Cardiac atrium fibroblast (primary cell): ENCODE results near the gene NT5C. TPM values are rescaled to one million over a fixed set of nuclear protein-coding genes. Genes with fewer than 3 reads are reported as not detected.

Source experiments
- total RNA-seq: library from RNA; depleted of rRNA; stranded (reverse); fragments of >200 nt; gene quantifications from 2 replicates; pipeline ENCODE4 v1.2.3, GENCODE V29; 2015

The NT5C gene
- 70.3 and 89.7 TPM in 2 replicates for total RNA-seq

GRCh38 chr17:75131278-75132017 is at the start of gene NT5C:
Gene NT5C, minus strand, starts transcription at chr17:75131742. Its CDS starts 35 bp downstream, at chr17:75131707.

GRCh38 chr17:75154195-75155106 is 22.9 kb upstream of the NT5C start, which contains the start of gene JPT1:
Gene JPT1, minus strand, starts transcription at chr17:75154512. Its CDS starts 115 bp downstream, at chr17:75154397.

GRCh38 chr17:75109407-75110233 is 21.9 kb downstream of the NT5C start, which contains the start of gene ARMC7:
Gene ARMC7, plus strand, starts transcription at chr17:75109969. Its CDS starts 320 bp downstream, at chr17:75110289.

GRCh38 chr17:75087558-75088453 is 43.7 kb downstream of the NT5C start, which contains the start of gene SLC16A5:
Gene SLC16A5, plus strand, starts transcription at chr17:75087954. Its CDS starts 5,683 bp downstream, at chr17:75093637.

Other genes starting within 250 kb of the NT5C start
- not detected in 2 replicates for gene FADS6, start 238.1 kb downstream of the NT5C start, total RNA-seq
- not detected in 2 replicates for gene USH1G, start 208.5 kb downstream of the NT5C start, total RNA-seq
- gene OTOP2, start 207.5 kb downstream of the NT5C start, total RNA-seq = not detected in 2 replicates
- gene OTOP3, start 195.8 kb downstream of the NT5C start, total RNA-seq = not detected in 2 replicates
- 0.18 and 0.81 TPM in 2 replicates for gene HID1, start 159.0 kb downstream of the NT5C start, total RNA-seq
- 23.6 and 24.8 TPM in 2 replicates for gene CDR2L, start 144.1 kb downstream of the NT5C start, total RNA-seq
- 27.1 and 29.5 TPM in 2 replicates for gene MRPL58, start 119.1 kb downstream of the NT5C start, total RNA-seq
- 271 and 283 TPM in 2 replicates for gene ATP5PD, start 84.8 kb downstream of the NT5C start, total RNA-seq
- 12.8 and 24.3 TPM in 2 replicates for gene KCTD2, start 84.5 kb downstream of the NT5C start, total RNA-seq
- gene SLC16A5, start 43.8 kb downstream of the NT5C start, total RNA-seq = 4.4 and 5.8 TPM in 2 replicates
- 3.2 and 5.8 TPM in 2 replicates for gene ARMC7, start 21.8 kb downstream of the NT5C start, total RNA-seq
- gene JPT1, start 22.8 kb upstream of the NT5C start, total RNA-seq = 100 and 157 TPM in 2 replicates
- 67.1 and 67.9 TPM in 2 replicates for gene SUMO2, start 51.2 kb upstream of the NT5C start, total RNA-seq
- gene NUP85, start 73.9 kb upstream of the NT5C start, total RNA-seq = 19.1 and 27.9 TPM in 2 replicates
- gene GGA3, start 129.9 kb upstream of the NT5C start, total RNA-seq = 8.8 and 24.8 TPM in 2 replicates
- gene MRPS7, start 130.1 kb upstream of the NT5C start, total RNA-seq = 38.6 and 40.7 TPM in 2 replicates
- gene MIF4GD, start 139.5 kb upstream of the NT5C start, total RNA-seq = 2.9 and 4.7 TPM in 2 replicates
- 2.7 and 3.1 TPM in 2 replicates for gene SLC25A19, start 157.7 kb upstream of the NT5C start, total RNA-seq